Calu3 (cell line): Measurements from ENCODE around the gene PKM. TPM values are rescaled to one million over a fixed set of nuclear protein-coding genes. Genes with fewer than 3 reads are reported as not detected.

ENCODE experiments used
- BruUV-seq: library from RNA; stranded (reverse); fragments of 400-500 nt; replicated peaks from 2 replicates; lab custom pipeline; 2021; lab: Mats Ljungman, UMichigan
- CTCF ChIA-PET: fragments of 300-600 bp; sonication (Branson Sonifier 250); formaldehyde crosslinking; loops from one replicate; lab custom pipeline; 2022; ENCODE audit warnings: antibody characterized with exemption; lab: Charles Lee
- DNase-seq: peaks from one replicate; pipeline ENCODE4 v3.0.0; 2022
- H3K27ac Mint-ChIP-seq: one replicate; pipeline ENCODE4 v1.8.0; 2022; ENCODE audit warnings: mixed read lengths; ENCODE audit not compliant: unreplicated experiment
- H3K27me3 Mint-ChIP-seq: one replicate; pipeline ENCODE4 v1.8.0; 2022; ENCODE audit warnings: mixed read lengths; ENCODE audit not compliant: unreplicated experiment
- H3K36me3 Mint-ChIP-seq: one replicate; pipeline ENCODE4 v1.8.0; 2022; ENCODE audit warnings: mild to moderate bottlenecking, moderate library complexity, mixed read lengths; ENCODE audit not compliant: insufficient read depth, unreplicated experiment
- H3K4me1 Mint-ChIP-seq: one replicate; pipeline ENCODE4 v1.8.0; 2022; ENCODE audit warnings: mild to moderate bottlenecking, low read depth, mixed read lengths; ENCODE audit not compliant: unreplicated experiment
- H3K4me3 Mint-ChIP-seq: one replicate; pipeline ENCODE4 v1.8.0; 2022; ENCODE audit warnings: mild to moderate bottlenecking, low read depth, moderate library complexity, mixed read lengths; ENCODE audit not compliant: unreplicated experiment
- H3K9me3 Mint-ChIP-seq: one replicate; pipeline ENCODE4 v1.8.0; 2022; ENCODE audit warnings: low read depth, mixed read lengths; ENCODE audit not compliant: unreplicated experiment
- CTCF ChIP-seq: fragments of 200-600 bp; IDR thresholded peaks from one replicate; pipeline ENCODE4 v1.8.0; 2022; ENCODE audit warnings: antibody characterized with exemption; ENCODE audit not compliant: unreplicated experiment
- intact Hi-C: fragments of 100-400 bp; cut with micrococcal nuclease; formaldehyde crosslinking; loops from one replicate; pipeline ENCODE4 v1.10.0; 2022; ENCODE audit not compliant: unreplicated experiment
- total RNA-seq: library from RNA; stranded (reverse); gene quantifications from 2 replicates; pipeline ENCODE4 v1.2.3, GENCODE V29; 2022

Gene PKM
- total RNA-seq, 1 experiment from 2014 or later = 1,922 TPM

- Mint-ChIP-seq H3K9me3 (no peaks in the 10 kb centered on the region), H3K27me3 (no peaks in the 10 kb centered on the region), H3K4me3 (no peak overlapping the region), H3K4me1 (no peaks in the 10 kb centered on the region), H3K27ac (no peak overlapping the region), H3K36me3 (no peaks in the 10 kb centered on the region)
- no TSS peak for BruUV-seq
- CTCF ChIA-PET = no interaction called here
- TF ChIP-seq CTCF = no peak
- intact Hi-C loops = no loop called here
- no peak for DNase-seq
These were observed 69.4 kb downstream of the PKM start for GRCh38 chr15:72161361-72162132.

GRCh38 chr15:72160696-72161245 is 70.2 kb downstream of the PKM start:
- no peaks in the 10 kb centered on the region for H3K27me3 Mint-ChIP-seq
- no peak for TF ChIP-seq CTCF
- no peaks in the 10 kb centered on the region for H3K9me3 Mint-ChIP-seq
- H3K36me3 Mint-ChIP-seq = peaks cover 7% of the 10 kb centered on the region
- no peak overlapping the region for H3K4me3 Mint-ChIP-seq
- peaks cover 2% of the 10 kb centered on the region for H3K4me1 Mint-ChIP-seq
- BruUV-seq = no TSS peak
- intact Hi-C loops = no loop called here
- DNase-seq = no peak
- H3K27ac Mint-ChIP-seq = no peak overlapping the region
- CTCF ChIA-PET = no interaction called here

- no peak for DNase-seq
- H3K27me3 Mint-ChIP-seq = no peaks in the 10 kb centered on the region
- H3K4me1 Mint-ChIP-seq = peaks cover 22% of the 10 kb centered on the region
- CTCF ChIA-PET = interaction anchor here (1.1 to 2.6 kb wide), 4 partner anchors 39 to 413 kb away, joined by 3 to 23 read pairs (median 10); partner anchors contain the start of genes MYO9A and SENP8
- no TSS peak for BruUV-seq
- intact Hi-C loops = loop anchor here (10.0 kb wide), 3 partner anchors 112 to 712 kb away; no protein-coding TSS in a partner anchor
- H3K4me3 Mint-ChIP-seq = no peak overlapping the region
- H3K27ac Mint-ChIP-seq = no peak overlapping the region
- peaks cover 15% of the 10 kb centered on the region for H3K36me3 Mint-ChIP-seq
- H3K9me3 Mint-ChIP-seq = no peaks in the 10 kb centered on the region
- TF ChIP-seq CTCF = no peak
These were observed 74.1 kb downstream of the PKM start for GRCh38 chr15:72156928-72157327.

- TF ChIP-seq CTCF = peak; percentile 90
- H3K27ac Mint-ChIP-seq = peak overlapping the region; percentile 63
- peak overlapping the region; percentile 79 for H3K4me3 Mint-ChIP-seq
- peaks cover 22% of the 10 kb centered on the region for H3K4me1 Mint-ChIP-seq
- BruUV-seq = TSS peak; percentile 78
- intact Hi-C loops = loop anchor here (1.0 to 10.0 kb wide), 5 partner anchors 111 to 711 kb away; no protein-coding TSS in a partner anchor
- H3K36me3 Mint-ChIP-seq = peaks cover 15% of the 10 kb centered on the region
- no peaks in the 10 kb centered on the region for H3K27me3 Mint-ChIP-seq
- peak; percentile 91 for DNase-seq
- CTCF ChIA-PET = interaction anchor here (0.5 to 2.6 kb wide), 9 partner anchors 38 to 412 kb away, joined by 3 to 23 read pairs (median 4); partner anchors contain the start of genes MYO9A and SENP8
- H3K9me3 Mint-ChIP-seq = no peaks in the 10 kb centered on the region
These were observed 75.1 kb downstream of the PKM start for GRCh38 chr15:72155635-72156616.
